ENCODE measurements around the gene GGT6. TPM values are rescaled to one million over a fixed set of nuclear protein-coding genes. Genes with fewer than 3 reads are reported as not detected.
"Not testable (repeated sequence)": the region's sequence is repeated elsewhere in the genome, so short reads cannot be mapped to it uniquely, and the experiment has no call there.

GGT6 gene
- total RNA-seq, 1 donor from 2014 or later: not detected

- TF ChIP-seq CTCF (IDR thresholded peaks at IDR 0.05; ENCODE audit: borderline replicate concordance): no peak
- Histone ChIP-seq H3K4me1 (peaks cover 75% of the 10 kb centered on the region), H3K27me3 (ENCODE audit: low read depth) (no peaks in the 10 kb centered on the region), H3K36me3 (peaks cover 13% of the 10 kb centered on the region), H3K9me3 (replicated peaks) (no peaks in the 10 kb centered on the region), H3K27ac (replicated peaks) (peak overlapping the region; percentile 95), H3K4me3 (no peak overlapping the region)
- DNase-seq: peak; percentile 66
- intact Hi-C loops (cut with micrococcal nuclease): no loop called here
These were observed 45.4 kb upstream of the GGT6 start for GRCh38 chr17:4605826-4606225.

- H3K4me1 ChIP-seq: peaks cover 83% of the 10 kb centered on the region
- H3K9me3 ChIP-seq (replicated peaks); DNase-seq; H3K4me3 ChIP-seq; intact Hi-C loops (cut with micrococcal nuclease); H3K27me3 ChIP-seq (ENCODE audit: low read depth): not testable (repeated sequence)
- peaks cover 13% of the 10 kb centered on the region for H3K36me3 ChIP-seq
- peak overlapping the region; percentile 95 for H3K27ac ChIP-seq (replicated peaks)
These were observed 44.4 kb upstream of the GGT6 start for GRCh38 chr17:4604736-4605135.

GRCh38 chr17:4604111-4604644, 43.8 kb upstream of the GGT6 start:
- no peak overlapping the region for H3K4me3 ChIP-seq
- intact Hi-C loops (cut with micrococcal nuclease): no loop called here
- TF ChIP-seq CTCF (IDR thresholded peaks at IDR 0.05; ENCODE audit: borderline replicate concordance): no peak
- peaks cover 89% of the 10 kb centered on the region for H3K4me1 ChIP-seq
- H3K36me3 ChIP-seq: peaks cover 13% of the 10 kb centered on the region
- no peaks in the 10 kb centered on the region for H3K9me3 ChIP-seq (replicated peaks)
- peak overlapping the region; percentile 95 for H3K27ac ChIP-seq (replicated peaks)
- peak; percentile 84 for DNase-seq
- no peaks in the 10 kb centered on the region for H3K27me3 ChIP-seq (ENCODE audit: low read depth)

- intact Hi-C loops (cut with micrococcal nuclease): no loop called here
- Histone ChIP-seq H3K27me3 (ENCODE audit: low read depth) (no peaks in the 10 kb centered on the region), H3K27ac (replicated peaks) (peak overlapping the region; percentile 95), H3K4me1 (peaks cover 92% of the 10 kb centered on the region), H3K36me3 (peaks cover 4% of the 10 kb centered on the region), H3K9me3 (replicated peaks) (no peaks in the 10 kb centered on the region), H3K4me3 (no peak overlapping the region)
- DNase-seq: no peak
- TF ChIP-seq CTCF (IDR thresholded peaks at IDR 0.05; ENCODE audit: borderline replicate concordance): no peak
These were observed 41.7 kb upstream of the GGT6 start for GRCh38 chr17:4602041-4602440.

GRCh38 chr17:4601326-4601725, 40.9 kb upstream of the GGT6 start:
- DNase-seq: no peak
- no peak for TF ChIP-seq CTCF (IDR thresholded peaks at IDR 0.05; ENCODE audit: borderline replicate concordance)
- no peaks in the 10 kb centered on the region for H3K9me3 ChIP-seq (replicated peaks)
- no peak overlapping the region for H3K4me3 ChIP-seq
- peaks cover 86% of the 10 kb centered on the region for H3K4me1 ChIP-seq
- H3K27ac ChIP-seq (replicated peaks): peak overlapping the region; percentile 95
- intact Hi-C loops (cut with micrococcal nuclease): no loop called here
- H3K36me3 ChIP-seq: peaks cover 11% of the 10 kb centered on the region
- H3K27me3 ChIP-seq (ENCODE audit: low read depth): no peaks in the 10 kb centered on the region

- Histone ChIP-seq H3K27ac (replicated peaks) (peak overlapping the region; percentile 95), H3K36me3 (peaks cover 13% of the 10 kb centered on the region), H3K9me3 (replicated peaks) (no peaks in the 10 kb centered on the region), H3K27me3 (ENCODE audit: low read depth) (no peaks in the 10 kb centered on the region), H3K4me3 (peak overlapping the region; percentile 17), H3K4me1 (peaks cover 78% of the 10 kb centered on the region)
- intact Hi-C loops (cut with micrococcal nuclease): no loop called here
- TF ChIP-seq CTCF (IDR thresholded peaks at IDR 0.05; ENCODE audit: borderline replicate concordance): peak; percentile 33
- peak; percentile 77 for DNase-seq
These were observed 40.2 kb upstream of the GGT6 start for GRCh38 chr17:4600563-4600962.

All from left ventricle myocardium inferior (tissue), 1 donor.